Stimulated activated naive B cell treated with anti-CD40 and anti-IgM and Interleukin-4, amounts not matched to agents 10 μg/mL and 1 μg/mL and 100 μg/mL, for 72 hours (primary cell): ENCODE results near the gene CYP27A1.
"Not testable (repeated sequence)": the region's sequence is repeated elsewhere in the genome, so short reads cannot be mapped to it uniquely, and the experiment has no call there.

Source experiments
- ATAC-seq, 2 donors: fragments of 150-1000 bp; cut with Tn5 transposase; replicated peaks; 2 replicates each; pipeline ENCODE4 v1.10.0; 2021; ENCODE audit warnings: moderate library complexity in 1 of 2
- DNase-seq: peaks from one replicate; pipeline ENCODE4 v3.0.0; 2021
- H3K27ac Mint-ChIP-seq: one replicate; pipeline ENCODE4 v1.8.0; 2022; ENCODE audit warnings: mild to moderate bottlenecking, mixed read lengths
- H3K27me3 Mint-ChIP-seq, 2 donors: one replicate each; pipeline ENCODE4 v1.8.0; 2022; ENCODE audit warnings: mixed read lengths in 2 of 2
- H3K36me3 Mint-ChIP-seq, 2 donors: one replicate each; pipeline ENCODE4 v1.8.0; 2022; ENCODE audit warnings: mixed read lengths in 2 of 2, mild to moderate bottlenecking in 1 of 2
- H3K4me1 Mint-ChIP-seq, 2 donors: one replicate each; pipeline ENCODE4 v1.8.0; 2022; ENCODE audit warnings: mixed read lengths in 2 of 2, mild to moderate bottlenecking in 1 of 2
- H3K4me3 Mint-ChIP-seq, 2 donors: one replicate each; pipeline ENCODE4 v1.8.0; 2022; ENCODE audit warnings: mild to moderate bottlenecking in 2 of 2, mixed read lengths in 2 of 2, moderate library complexity in 1 of 2
- H3K9me3 Mint-ChIP-seq, 2 donors: one replicate each; pipeline ENCODE4 v1.8.0; 2022; ENCODE audit warnings: mixed read lengths in 2 of 2, mild to moderate bottlenecking in 1 of 2

CYP27A1 gene

DNA sequence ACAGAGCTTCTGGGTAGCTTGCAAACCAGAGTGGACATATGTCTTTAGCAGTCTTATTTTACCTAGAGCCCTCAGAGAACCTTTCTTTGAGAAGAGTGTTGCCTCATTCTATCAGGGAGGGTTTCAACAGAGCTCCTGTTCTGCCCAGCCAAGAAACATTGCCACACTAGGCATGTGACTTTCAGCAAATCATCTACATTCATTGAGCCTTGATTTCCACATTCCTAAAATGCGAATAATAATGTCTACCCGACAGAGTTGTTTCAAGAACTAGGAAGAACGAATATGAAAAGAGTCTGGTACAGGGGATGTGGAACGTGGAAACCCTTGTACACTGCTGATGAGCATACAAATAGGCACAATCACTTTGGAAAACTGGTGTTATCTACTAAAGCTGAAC, 57.5 kb downstream of the CYP27A1 start:
- no peak for ATAC-seq
- peaks cover 27 to 68% of the 10 kb centered on the region in 2 donors for H3K27me3 Mint-ChIP-seq
- H3K27ac Mint-ChIP-seq: no peak overlapping the region
- H3K4me1 Mint-ChIP-seq: no peaks in the 10 kb centered on the region
- H3K36me3 Mint-ChIP-seq: peaks cover 0 to 2% of the 10 kb centered on the region in 2 donors
- DNase-seq: no peak
- H3K9me3 Mint-ChIP-seq: peaks cover 9 to 11% of the 10 kb centered on the region in 2 donors
- no peak overlapping the region for H3K4me3 Mint-ChIP-seq

DNA sequence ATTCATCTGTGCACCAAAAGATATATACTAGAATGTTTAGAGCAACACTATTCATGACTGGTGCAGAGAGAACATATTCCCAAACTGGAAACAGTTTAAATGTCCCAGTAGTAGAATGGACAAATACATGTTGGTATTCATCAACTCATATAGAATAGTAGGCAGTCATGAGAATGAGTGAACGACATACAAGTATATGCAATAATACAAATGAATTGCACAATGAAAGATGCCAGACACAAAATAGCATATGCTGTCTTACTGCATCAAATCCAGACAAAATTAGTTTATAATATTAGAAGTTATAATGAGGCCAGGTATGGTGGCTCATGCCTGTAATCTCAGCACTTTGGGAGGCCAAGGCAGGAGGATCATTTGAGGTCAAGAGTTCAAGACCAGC, 57.9 kb downstream of the CYP27A1 start:
- H3K9me3 Mint-ChIP-seq: peaks cover 10 to 11% of the 10 kb centered on the region in 2 donors
- DNase-seq (no peak), ATAC-seq (no peak)
- peaks cover 0 to 3% of the 10 kb centered on the region in 2 donors for H3K36me3 Mint-ChIP-seq
- no peaks in the 10 kb centered on the region for H3K4me1 Mint-ChIP-seq
- no peak overlapping the region for H3K27ac Mint-ChIP-seq
- peaks cover 24 to 64% of the 10 kb centered on the region in 2 donors for H3K27me3 Mint-ChIP-seq
- no peak overlapping the region for H3K4me3 Mint-ChIP-seq

DNA sequence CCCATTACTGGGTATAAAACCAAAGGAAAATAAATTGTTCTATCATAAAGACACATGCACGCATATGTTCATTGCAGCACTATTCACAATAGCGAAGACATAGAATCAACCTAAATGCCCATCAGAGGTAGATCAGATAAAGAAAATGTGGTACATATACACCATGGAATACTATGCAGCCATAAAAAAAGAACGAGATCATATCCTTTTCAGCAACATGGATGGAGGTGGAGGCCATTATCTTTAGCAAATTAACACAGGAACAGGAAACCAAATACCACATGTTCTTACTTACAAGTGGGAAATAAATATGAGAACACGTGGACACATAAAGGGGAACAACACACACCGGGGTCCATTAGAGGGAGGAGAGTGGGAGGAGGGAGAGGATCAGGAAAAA, 62.4 kb downstream of the CYP27A1 start:
- not testable (repeated sequence) for H3K27ac Mint-ChIP-seq, ATAC-seq, H3K4me3 Mint-ChIP-seq, H3K4me1 Mint-ChIP-seq, DNase-seq, H3K9me3 Mint-ChIP-seq, H3K36me3 Mint-ChIP-seq
- peaks cover 10 to 38% of the 10 kb centered on the region in 2 donors for H3K27me3 Mint-ChIP-seq

DNA sequence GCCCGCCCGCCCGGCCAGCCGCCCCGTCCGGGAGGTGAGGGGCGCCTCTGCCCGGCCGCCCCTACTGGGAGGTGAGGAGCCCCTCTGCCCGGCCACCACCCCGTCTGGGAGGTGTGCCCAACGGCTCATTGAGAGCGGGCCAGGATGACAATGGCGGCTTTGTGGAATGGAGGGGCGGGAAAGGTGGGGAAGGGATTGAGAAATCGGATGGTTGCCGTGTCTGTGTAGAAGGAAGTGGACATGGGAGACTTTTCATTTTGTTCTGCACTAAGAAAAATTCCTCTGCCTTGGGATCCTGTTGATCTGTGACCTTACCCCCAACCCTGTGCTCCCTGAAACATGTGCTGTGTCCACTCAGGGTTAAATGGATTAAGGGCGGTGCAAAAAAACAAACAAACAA, 65.0 kb downstream of the CYP27A1 start:
- H3K27ac Mint-ChIP-seq, ATAC-seq, DNase-seq, H3K36me3 Mint-ChIP-seq, H3K9me3 Mint-ChIP-seq, H3K4me1 Mint-ChIP-seq, H3K4me3 Mint-ChIP-seq: not testable (repeated sequence)
- H3K27me3 Mint-ChIP-seq: peaks cover 22 to 33% of the 10 kb centered on the region in 2 donors

DNA sequence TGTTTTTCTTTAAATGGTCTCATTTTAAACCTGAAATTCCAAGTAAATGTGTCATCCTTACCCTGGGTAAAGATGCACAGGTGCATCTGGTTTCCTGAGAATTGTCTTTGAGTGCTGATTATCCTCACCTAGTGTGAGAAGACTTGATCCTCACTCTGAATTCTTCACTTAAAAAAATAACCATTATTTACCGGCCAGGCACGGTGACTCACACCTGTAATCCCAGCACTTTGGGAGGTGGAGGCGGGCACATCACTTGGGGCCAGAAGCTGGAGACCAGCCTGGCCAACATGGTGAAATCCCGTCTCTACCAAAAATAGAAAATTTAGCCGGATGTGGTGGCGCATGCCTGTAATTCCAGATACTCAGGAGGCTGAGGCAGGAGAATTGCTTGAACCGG, 67.8 kb downstream of the CYP27A1 start:
- no peaks in the 10 kb centered on the region for H3K36me3 Mint-ChIP-seq
- no peak overlapping the region for H3K27ac Mint-ChIP-seq
- H3K4me1 Mint-ChIP-seq: peaks cover 4 to 9% of the 10 kb centered on the region in 2 donors
- DNase-seq (no peak), ATAC-seq (no peak)
- no peaks in the 10 kb centered on the region for H3K9me3 Mint-ChIP-seq
- H3K27me3 Mint-ChIP-seq: peaks cover 37 to 38% of the 10 kb centered on the region in 2 donors
- no peak overlapping the region for H3K4me3 Mint-ChIP-seq

DNA sequence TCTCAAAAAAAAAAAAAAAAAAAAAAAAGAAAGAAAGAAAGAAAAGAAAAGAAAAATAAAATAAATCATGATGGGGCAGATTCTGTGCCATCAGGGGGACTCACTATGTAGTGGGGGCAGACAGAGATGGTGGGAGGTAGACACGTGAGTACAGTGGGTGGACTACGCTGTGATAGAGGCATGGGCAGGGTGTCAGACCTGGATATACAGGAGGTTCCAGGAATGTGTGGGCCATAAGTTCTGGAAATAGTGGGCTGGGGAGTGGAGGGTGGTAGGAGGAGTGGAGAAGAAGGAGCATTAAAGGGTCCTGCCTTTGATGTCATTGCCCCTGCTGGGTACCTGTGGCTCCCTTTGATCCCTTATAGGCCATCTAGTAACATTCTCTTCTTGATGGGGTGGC, 68.8 kb downstream of the CYP27A1 start:
- H3K27ac Mint-ChIP-seq: no peak overlapping the region
- no peak overlapping the region for H3K4me3 Mint-ChIP-seq
- ATAC-seq (no peak), DNase-seq (no peak)
- peaks cover 7 to 9% of the 10 kb centered on the region in 2 donors for H3K4me1 Mint-ChIP-seq
- no peaks in the 10 kb centered on the region for H3K9me3 Mint-ChIP-seq
- H3K27me3 Mint-ChIP-seq: peaks cover 48 to 49% of the 10 kb centered on the region in 2 donors
- no peaks in the 10 kb centered on the region for H3K36me3 Mint-ChIP-seq

DNA sequence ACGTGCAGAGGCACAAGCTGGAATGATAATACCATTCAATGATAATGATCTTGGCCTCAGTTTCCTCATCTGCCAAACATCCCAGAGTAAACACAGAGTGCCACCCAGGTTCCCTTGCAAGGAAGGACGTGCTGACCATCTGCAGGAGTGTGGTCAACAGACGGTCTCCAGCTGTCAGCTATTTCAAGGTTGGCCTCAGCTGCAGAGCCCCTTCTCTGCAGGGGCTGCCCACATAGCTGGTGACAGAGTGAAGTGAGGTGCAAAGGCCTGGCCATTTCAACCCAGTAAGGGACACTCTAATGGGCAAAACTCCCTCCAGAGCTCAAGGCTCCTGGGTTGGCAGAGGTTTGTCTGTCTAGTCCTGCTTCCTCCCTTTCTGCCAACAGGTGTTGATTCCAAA, 69.3 kb downstream of the CYP27A1 start:
- Mint-ChIP-seq H3K27me3 (peaks cover 53 to 54% of the 10 kb centered on the region in 2 donors), H3K4me3 (no peak overlapping the region), H3K9me3 (no peaks in the 10 kb centered on the region), H3K36me3 (no peaks in the 10 kb centered on the region), H3K4me1 (peaks cover 7 to 9% of the 10 kb centered on the region in 2 donors), H3K27ac (no peak overlapping the region)
- DNase-seq: no peak
- no peak for ATAC-seq

DNA sequence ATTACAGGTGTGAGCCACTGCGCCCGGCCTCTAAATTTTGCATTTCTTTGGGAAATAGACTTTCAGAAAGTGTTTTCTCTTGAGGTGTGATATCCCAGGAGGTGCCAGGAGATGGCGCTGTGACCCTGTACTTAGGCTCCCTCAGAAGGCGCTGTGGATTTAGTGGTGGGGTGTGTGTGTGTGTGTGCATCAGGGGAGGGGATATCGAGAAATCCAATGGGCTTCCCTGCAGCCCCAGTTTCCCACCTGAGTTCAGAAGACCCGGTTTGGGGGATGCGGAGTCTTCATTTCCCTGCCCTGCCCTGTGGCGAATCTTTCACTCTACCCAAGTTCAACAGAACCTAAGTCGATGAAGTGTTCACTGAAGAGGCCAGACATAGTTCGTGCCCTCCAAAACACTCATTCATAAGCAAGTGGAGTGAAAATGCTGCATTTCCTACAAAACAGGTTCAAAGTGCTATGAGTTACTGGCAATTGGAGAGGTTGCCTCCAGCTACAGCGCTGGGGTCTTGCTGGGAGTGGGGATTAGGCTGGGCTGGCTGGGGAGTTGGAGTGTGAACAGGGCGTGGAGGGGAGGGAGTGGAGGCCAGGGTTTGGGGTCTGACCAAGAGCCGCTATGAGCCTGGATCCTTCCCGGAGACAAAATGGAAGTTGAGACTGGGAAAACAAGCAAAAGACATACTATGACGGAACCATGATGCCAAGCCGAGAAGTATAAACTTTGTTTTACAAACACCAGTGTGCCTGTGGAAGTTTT, 71.1 kb downstream of the CYP27A1 start:
- Mint-ChIP-seq H3K9me3 (no peaks in the 10 kb centered on the region), H3K36me3 (no peaks in the 10 kb centered on the region), H3K27me3 (peaks cover 68 to 71% of the 10 kb centered on the region in 2 donors), H3K27ac (peak overlapping the region; percentile 37), H3K4me3 (no peak overlapping the region), H3K4me1 (peaks cover 4 to 9% of the 10 kb centered on the region in 2 donors)
- ATAC-seq (peak; percentile 72 to 76), DNase-seq (peak; percentile 25)

DNA sequence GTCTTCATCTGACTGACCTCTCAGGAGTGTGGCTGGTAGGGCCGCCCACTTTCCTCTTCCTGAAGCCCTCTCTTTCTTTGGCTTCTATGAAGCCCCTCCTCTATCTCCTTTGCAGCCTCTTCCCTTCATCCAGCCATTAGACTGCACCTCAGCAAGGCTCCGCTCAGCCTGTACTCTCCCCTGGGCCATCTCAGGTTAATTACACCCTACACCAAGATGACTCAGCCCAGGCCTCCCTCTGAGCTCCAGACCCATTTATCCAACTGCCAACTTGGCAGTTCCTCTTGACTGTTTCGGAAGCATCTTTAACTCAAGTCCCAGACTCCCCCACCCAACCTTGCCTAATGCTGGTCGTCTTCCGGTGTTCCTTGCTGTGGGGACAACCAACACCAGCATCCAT, 71.8 kb downstream of the CYP27A1 start:
- DNase-seq (no peak), ATAC-seq (peak in 1 of 2 donors; percentile 47)
- H3K9me3 Mint-ChIP-seq: no peaks in the 10 kb centered on the region
- H3K4me3 Mint-ChIP-seq: no peak overlapping the region
- H3K4me1 Mint-ChIP-seq: peaks cover 4 to 16% of the 10 kb centered on the region in 2 donors
- peaks cover 74 to 78% of the 10 kb centered on the region in 2 donors for H3K27me3 Mint-ChIP-seq
- no peaks in the 10 kb centered on the region for H3K36me3 Mint-ChIP-seq
- no peak overlapping the region for H3K27ac Mint-ChIP-seq

DNA sequence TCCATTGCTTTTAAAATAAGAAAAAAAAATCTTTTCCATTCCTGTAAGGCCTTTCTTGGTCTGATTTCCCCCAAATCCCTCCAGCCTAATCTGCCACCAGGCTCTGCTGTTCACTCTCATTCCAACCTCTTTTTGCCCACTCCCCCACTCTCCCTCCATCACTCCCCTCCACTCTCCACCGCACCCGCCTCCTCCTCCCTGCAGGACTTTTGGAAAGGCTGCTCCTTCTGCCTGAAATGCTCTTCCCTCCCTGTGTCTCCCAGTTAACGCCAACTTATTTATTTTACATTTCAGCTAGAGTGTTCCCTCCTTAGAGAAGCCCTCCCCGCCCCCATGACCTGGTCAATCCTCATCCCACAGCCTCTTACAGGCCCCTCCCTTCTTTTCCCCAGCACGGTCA, 72.9 kb downstream of the CYP27A1 start:
- no peaks in the 10 kb centered on the region for H3K9me3 Mint-ChIP-seq
- no peak for DNase-seq
- no peak for ATAC-seq
- peaks cover 81 to 86% of the 10 kb centered on the region in 2 donors for H3K27me3 Mint-ChIP-seq
- H3K36me3 Mint-ChIP-seq: no peaks in the 10 kb centered on the region
- H3K4me3 Mint-ChIP-seq: no peak overlapping the region
- H3K27ac Mint-ChIP-seq: no peak overlapping the region
- H3K4me1 Mint-ChIP-seq: peaks cover 4 to 22% of the 10 kb centered on the region in 2 donors

DNA sequence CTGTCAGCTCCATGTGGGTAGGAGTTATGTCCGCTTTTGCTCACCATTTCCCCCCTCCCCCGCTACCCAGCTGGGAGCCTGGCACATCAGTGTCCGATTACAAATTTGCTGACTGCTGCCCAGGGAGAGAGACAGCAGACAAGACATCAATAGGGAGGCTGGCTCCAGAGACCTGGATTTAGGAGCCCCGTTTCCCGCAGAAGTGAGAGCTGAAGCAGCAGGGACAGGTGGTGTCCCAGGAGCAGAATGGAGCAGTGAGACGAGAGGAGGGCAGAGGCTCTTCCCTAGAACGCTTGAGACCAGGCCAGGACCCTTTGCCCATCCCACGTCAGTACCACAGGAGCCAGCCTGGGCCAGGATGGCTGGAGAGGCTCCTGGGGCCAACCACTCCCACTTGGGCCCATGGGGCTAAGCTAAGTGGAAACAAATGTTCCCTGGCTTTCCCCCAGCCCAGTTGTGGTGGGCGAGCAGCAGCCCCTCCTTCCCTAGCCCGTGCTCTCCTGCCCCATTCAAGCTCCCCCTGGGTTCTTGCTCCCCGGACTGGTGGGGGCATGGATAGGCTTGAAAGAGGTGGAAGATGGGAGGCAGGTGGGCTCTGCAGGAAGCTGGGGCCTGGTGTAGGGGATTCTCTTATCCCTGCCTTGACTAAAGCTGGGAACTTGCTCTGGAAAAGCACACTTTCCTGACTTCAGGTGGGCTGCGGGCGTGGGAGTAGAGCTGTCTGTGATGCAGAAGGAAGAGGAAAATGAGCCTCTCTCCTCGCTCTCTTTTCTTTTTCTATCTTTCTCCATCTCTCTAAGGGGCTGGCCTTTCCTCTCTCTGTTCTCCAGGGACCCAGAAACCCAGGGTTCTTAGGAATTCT, 73.6 kb downstream of the CYP27A1 start:
- H3K27ac Mint-ChIP-seq: no peak overlapping the region
- peaks cover 11 to 29% of the 10 kb centered on the region in 2 donors for H3K4me1 Mint-ChIP-seq
- no peaks in the 10 kb centered on the region for H3K36me3 Mint-ChIP-seq
- ATAC-seq (no peak), DNase-seq (no peak)
- H3K4me3 Mint-ChIP-seq: no peak overlapping the region
- H3K9me3 Mint-ChIP-seq: no peaks in the 10 kb centered on the region
- peaks cover 81 to 86% of the 10 kb centered on the region in 2 donors for H3K27me3 Mint-ChIP-seq

DNA sequence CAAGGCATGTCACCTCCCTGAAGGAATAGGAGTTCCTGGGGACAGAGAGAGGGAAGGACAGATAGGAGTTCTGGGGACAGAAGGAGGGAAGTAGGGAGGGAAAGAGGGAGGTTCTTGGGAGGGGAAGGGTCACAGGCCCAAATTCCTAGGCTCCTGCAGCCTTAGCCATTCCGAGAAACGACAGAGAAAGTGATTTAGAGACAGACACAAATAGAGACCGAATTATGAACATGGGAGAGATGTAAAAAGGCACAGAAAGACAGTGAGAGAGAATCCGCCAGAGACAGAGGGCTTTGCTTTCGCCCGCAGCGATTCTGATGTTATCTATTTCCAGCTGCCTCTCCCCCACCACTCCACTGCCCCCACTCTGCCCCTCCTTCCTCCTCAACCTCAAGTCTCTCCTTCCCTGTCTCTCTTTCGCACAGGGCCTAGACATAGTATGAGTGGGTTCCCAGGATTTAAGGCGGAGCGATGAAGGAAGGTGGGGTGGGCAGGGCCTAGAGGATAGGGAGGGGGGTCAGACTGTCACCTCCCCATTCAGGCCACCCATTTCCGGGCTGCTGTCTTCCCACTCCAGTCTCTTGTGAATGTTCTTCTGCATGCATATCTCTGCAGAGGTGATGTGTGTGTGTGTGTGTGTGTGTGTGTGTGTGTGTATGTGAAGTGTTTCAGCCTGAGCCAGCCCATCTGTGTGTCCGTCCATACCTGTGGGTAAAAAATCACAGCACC, 74.4 kb downstream of the CYP27A1 start:
- H3K27ac Mint-ChIP-seq: no peak overlapping the region
- ATAC-seq (no peak), DNase-seq (no peak)
- no peaks in the 10 kb centered on the region for H3K36me3 Mint-ChIP-seq
- H3K9me3 Mint-ChIP-seq: no peaks in the 10 kb centered on the region
- peaks cover 15 to 35% of the 10 kb centered on the region in 2 donors for H3K4me1 Mint-ChIP-seq
- H3K27me3 Mint-ChIP-seq: peaks cover 80 to 86% of the 10 kb centered on the region in 2 donors
- no peak overlapping the region for H3K4me3 Mint-ChIP-seq

DNA sequence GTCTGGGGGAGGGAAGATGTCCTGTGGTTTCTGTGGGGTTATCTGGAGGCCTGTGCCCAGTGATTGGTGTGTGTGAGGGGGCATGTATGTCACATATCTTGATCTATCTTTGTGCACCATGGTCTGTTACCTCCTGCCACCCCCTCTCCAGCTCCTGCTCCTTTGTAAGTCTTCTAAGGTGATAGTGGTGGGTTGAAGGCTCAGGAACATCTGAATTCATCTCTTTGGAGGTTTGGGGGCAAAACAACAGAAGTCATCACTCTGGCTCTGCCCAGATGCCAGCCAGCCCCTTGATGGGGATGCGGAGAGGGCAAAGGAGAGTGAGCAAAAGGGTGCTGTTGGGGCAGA, 74.9 kb downstream of the CYP27A1 start:
- Mint-ChIP-seq H3K4me3 (no peak overlapping the region), H3K4me1 (peaks cover 15 to 35% of the 10 kb centered on the region in 2 donors), H3K27me3 (peaks cover 85 to 90% of the 10 kb centered on the region in 2 donors), H3K36me3 (no peaks in the 10 kb centered on the region), H3K27ac (no peak overlapping the region), H3K9me3 (no peaks in the 10 kb centered on the region)
- DNase-seq (no peak), ATAC-seq (no peak)

DNA sequence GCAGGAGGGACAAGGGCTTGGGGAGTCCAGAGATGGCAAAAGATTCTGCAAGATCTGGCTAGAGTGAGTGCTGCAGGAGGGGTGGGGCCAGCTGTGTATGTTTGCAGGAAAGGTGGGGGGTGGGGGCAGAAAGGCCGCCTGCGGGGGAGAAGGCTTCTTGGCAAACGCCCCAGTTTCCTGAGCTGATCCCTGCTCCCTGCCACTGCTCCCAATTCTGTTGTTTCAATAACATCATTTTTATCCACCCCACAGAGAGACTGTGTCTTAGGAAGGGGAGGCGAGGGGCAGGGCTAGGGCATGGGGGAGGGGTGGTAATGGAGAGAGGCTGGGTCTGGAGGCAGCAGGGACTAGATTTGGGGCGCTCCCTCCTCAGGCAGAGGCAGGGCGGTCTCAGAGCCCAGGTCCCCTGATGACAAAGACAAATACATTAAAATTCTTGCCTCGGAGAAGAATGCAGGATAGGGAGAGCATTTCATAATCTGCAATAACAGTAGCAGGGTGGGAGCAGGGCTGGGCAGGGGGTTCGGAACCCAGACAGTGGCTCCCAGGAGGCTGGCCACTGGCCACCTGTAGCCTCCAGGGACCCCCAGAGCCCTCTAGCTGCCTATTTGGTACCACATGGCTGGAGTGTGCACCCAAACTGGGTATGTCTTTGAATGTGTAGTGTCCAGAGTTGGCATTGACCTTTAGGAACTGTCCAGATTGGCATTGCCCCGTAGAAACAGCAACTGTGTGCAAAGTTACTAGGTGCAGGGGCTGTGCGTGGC, 75.6 kb downstream of the CYP27A1 start:
- Mint-ChIP-seq H3K36me3 (no peaks in the 10 kb centered on the region), H3K27ac (no peak overlapping the region), H3K9me3 (no peaks in the 10 kb centered on the region), H3K4me1 (peaks cover 15 to 35% of the 10 kb centered on the region in 2 donors), H3K4me3 (no peak overlapping the region), H3K27me3 (peaks cover 87 to 94% of the 10 kb centered on the region in 2 donors)
- DNase-seq: no peak
- ATAC-seq: no peak
